GM13977 (cell line): ENCODE data around the gene CD34.

Source experiments
- DNase-seq: peaks from one replicate; pipeline ENCODE4 v3.0.0; 2012; ENCODE audit warnings: low spot score
- in situ Hi-C: fragments of 300-500 bp; cut with MboI; formaldehyde crosslinking; loops from one replicate; pipeline ENCODE4 v1.12.0; 2022; ENCODE audit warnings: low sequenced_read_pairs, low pct_unique_long_range_greater_than_20kb, mixed read lengths, inconsistent platforms; ENCODE audit not compliant: unreplicated experiment
- TF ChIP-seq, protein P1 (sequence below): IDR thresholded peaks from 2 replicates; pipeline ENCODE4 v1.5.1; 2012; ENCODE audit warnings: mild to moderate bottlenecking, control low read depth; ENCODE audit not compliant: insufficient read depth; ENCODE audit errors: extremely low read depth, missing control alignments

CD34 gene

DNA sequence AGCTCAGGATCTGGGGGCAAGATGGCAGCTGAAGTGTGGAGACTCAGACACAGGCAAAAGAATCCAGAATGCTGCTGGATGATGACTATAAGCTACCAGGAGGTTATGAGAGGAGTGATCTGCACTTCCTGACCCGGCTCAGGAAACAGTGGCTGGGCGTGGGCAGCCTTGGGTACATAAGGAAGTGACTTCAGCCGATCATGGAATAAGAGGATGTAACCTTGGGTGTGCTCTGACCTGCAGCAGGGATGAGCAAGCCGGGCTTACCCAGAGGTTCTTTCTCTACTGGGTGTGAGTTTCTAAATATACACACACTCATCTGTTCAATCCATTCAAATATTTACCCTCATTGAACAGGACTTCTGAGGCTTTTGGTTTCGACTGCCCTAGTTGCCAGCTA, 62.7 kb downstream of the CD34 start:
- DNase-seq = no peak
- TF ChIP-seq, protein P1, sequence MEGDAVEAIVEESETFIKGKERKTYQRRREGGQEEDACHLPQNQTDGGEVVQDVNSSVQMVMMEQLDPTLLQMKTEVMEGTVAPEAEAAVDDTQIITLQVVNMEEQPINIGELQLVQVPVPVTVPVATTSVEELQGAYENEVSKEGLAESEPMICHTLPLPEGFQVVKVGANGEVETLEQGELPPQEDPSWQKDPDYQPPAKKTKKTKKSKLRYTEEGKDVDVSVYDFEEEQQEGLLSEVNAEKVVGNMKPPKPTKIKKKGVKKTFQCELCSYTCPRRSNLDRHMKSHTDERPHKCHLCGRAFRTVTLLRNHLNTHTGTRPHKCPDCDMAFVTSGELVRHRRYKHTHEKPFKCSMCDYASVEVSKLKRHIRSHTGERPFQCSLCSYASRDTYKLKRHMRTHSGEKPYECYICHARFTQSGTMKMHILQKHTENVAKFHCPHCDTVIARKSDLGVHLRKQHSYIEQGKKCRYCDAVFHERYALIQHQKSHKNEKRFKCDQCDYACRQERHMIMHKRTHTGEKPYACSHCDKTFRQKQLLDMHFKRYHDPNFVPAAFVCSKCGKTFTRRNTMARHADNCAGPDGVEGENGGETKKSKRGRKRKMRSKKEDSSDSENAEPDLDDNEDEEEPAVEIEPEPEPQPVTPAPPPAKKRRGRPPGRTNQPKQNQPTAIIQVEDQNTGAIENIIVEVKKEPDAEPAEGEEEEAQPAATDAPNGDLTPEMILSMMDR = no peak
- in situ Hi-C loops = no loop called here

DNA sequence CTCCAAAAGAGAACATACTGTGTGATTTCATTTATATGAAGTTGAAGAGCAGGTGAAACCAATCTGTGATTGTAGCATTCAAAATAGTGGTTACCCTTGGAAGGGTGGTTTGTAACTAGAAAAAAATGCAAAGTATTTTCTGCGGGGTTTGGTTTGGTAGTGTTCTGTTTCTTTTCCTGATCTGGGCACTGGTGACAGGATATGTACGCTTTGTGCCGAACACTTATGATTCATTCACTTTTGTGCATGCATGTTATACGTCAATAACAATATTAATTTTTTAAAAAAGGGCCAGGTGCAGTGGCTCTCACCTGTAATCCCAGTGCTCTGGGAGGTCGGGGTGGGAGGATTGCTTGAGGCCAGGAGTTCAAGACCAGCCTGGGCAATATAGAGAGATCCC, 63.8 kb downstream of the CD34 start:
- TF ChIP-seq, protein P1 = no peak
- in situ Hi-C loops = no loop called here
- DNase-seq = no peak

DNA sequence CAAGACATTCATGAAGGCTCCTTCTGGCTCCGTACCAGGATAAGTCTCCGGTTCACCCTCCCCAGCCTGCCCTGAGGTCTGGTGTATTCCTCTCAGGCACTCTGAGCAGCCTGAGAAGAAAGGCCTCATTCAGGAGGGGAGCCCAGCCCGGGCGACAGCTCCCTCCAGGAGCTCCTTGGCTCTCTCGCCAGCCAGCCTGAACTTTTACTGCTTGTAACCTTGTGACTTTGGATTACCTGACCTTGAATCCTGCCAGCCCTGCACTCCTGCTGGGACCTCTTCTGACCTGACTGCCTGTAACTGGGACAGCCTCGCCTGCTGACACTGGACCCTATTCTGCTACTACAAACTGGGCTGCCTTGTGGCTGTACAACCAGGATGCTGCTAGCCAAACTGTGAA, 65.8 kb downstream of the CD34 start:
- DNase-seq = no peak
- in situ Hi-C loops = no loop called here
- TF ChIP-seq, protein P1 = no peak

DNA sequence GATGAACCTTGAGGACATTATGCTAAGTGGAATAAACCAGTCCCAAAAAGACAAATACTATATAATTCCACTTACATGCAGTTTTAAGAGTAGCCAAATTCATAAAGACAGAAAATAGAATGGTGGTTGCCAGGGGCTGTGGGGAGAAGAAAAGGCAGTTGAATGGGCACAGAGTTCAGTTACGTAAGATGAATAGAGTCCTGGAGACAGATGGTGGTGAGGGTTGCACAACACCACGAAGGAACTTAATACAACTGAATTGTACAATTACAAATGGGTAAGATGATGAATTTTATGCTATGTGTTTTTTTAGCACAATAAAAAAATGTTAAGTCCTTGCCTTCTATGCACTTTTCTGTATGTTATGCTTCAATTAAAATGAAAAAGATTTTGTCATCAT, 66.6 kb downstream of the CD34 start:
- DNase-seq = no peak
- in situ Hi-C loops = no loop called here
- TF ChIP-seq, protein P1 = no peak

DNA sequence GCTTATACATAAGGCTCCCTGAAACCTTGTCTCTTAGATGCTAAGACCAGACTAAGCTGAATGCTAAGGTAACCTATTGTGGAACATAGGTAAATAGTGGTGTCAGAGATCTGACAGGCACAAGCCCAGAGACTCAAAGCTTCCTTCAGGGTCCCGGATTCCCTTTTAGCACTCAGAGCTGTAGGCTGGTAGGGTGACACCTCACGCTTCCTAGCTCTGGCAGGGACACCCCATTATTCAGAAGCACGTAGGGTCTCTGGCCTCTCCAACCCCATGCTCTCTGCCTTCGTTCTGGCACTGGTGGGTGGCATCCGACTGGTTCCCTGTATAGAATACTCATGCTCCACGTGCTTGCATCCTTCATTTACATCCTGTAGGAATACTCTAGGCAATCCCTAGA, 68.4 kb downstream of the CD34 start:
- TF ChIP-seq, protein P1 = no peak
- no peak for DNase-seq
- in situ Hi-C loops = no loop called here

DNA sequence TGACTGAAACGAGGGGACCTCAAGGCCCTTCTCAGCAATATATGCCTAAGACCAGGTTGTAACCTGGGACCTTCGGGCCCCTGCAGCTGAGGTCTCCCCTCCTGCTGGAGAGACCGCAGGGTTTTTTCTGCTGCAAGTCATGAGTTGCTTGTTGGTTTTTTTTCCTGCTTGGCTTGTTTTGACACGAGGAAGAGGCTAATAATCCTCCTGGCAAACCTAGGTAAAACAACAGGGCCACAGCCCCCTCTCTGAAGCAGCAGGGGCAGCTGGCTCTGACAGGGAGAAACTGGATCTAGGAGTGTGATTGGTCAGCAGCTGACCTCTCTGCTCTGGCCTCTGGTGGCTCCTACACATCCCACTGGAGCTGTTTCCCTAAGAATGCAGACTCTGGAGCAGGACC, 69.0 kb downstream of the CD34 start:
- no peak for DNase-seq
- TF ChIP-seq, protein P1 = no peak
- in situ Hi-C loops = no loop called here

DNA sequence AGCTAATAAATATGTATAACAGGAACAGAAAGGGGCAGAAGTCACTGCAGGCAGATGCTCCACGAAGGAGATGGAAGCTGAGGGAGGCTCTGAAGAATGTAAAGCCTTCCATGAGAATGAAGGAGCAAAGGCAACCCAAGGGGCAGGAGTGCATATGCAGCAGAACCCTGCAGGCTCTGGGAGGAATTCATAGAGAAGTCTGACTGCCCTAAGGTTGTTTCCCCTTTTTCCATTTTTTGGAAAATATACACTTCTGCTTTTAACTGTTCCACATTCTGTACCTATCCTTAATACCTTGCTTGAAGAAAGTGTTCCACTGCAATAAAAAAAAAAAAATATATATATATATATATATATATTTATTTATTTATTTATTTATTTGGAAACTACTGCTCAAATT, 69.6 kb downstream of the CD34 start:
- in situ Hi-C loops = no loop called here
- TF ChIP-seq, protein P1 = no peak
- no peak for DNase-seq
